Activated CD8-positive, alpha-beta memory T cell treated with anti-CD3 and anti-CD28 coated beads, Interleukin-2, amount 50 U/mL, for 48 hours (primary cell): ENCODE data around the gene KLK15.
A peak's percentile ranks its signal among the peaks of the same experiment; 100 is the strongest.

Experiments
- DNase-seq: peaks from one replicate; pipeline ENCODE4 v3.0.0-alpha.2; 2020

KLK15 gene

GRCh38 chr19:50833117-50833801 lies at the start of gene KLK15:
TSS of gene KLK15 (minus strand) at chr19:50833574. CDS start at chr19:50831492, 2,082 bp downstream.
- no peak for DNase-seq

- peak; percentile 42 for DNase-seq
These were observed 48.8 kb upstream of the KLK15 start for GRCh38 chr19:50882188-50882587.

GRCh38 chr19:50880241-50880640 lies 46.9 kb upstream of the KLK15 start:
- DNase-seq: peak; percentile 23

GRCh38 chr19:50878851-50879250 lies 45.5 kb upstream of the KLK15 start:
- DNase-seq: no peak

GRCh38 chr19:50877338-50877737 lies 44.0 kb upstream of the KLK15 start:
- no peak for DNase-seq

GRCh38 chr19:50876456-50876855 lies 43.1 kb upstream of the KLK15 start:
- DNase-seq: no peak

- no peak for DNase-seq
These were observed 42.5 kb upstream of the KLK15 start for GRCh38 chr19:50875795-50876422.

GRCh38 chr19:50874211-50874610 lies 40.8 kb upstream of the KLK15 start:
- no peak for DNase-seq

GRCh38 chr19:50873056-50873455 lies 39.7 kb upstream of the KLK15 start, which contains the start of gene KLK2:
TSS of gene KLK2 (plus strand) at chr19:50873439. CDS start at chr19:50873474, 35 bp downstream.
- no peak for DNase-seq

GRCh38 chr19:50870417-50871089 lies 37.2 kb upstream of the KLK15 start:
- DNase-seq: peak; percentile 66

GRCh38 chr19:50869479-50869878 lies 36.1 kb upstream of the KLK15 start:
- no peak for DNase-seq

- no peak for DNase-seq
These were observed 28.3 kb upstream of the KLK15 start for GRCh38 chr19:50861496-50862286.

- DNase-seq: no peak
These were observed 27.6 kb upstream of the KLK15 start for GRCh38 chr19:50861010-50861409.

- no peak for DNase-seq
These were observed 26.5 kb upstream of the KLK15 start for GRCh38 chr19:50859849-50860248.

- no peak for DNase-seq
These were observed 25.5 kb upstream of the KLK15 start for GRCh38 chr19:50858886-50859285.

GRCh38 chr19:50857366-50857765 lies 24.0 kb upstream of the KLK15 start:
- DNase-seq: no peak

- no peak for DNase-seq
These were observed 21.4 kb upstream of the KLK15 start, which contains the start of gene KLK3 for GRCh38 chr19:50854636-50855410. TSS of gene KLK3 (plus strand) at chr19:50854915. CDS start at chr19:50854956, 41 bp downstream.

- no peak for DNase-seq
These were observed 18.2 kb upstream of the KLK15 start for GRCh38 chr19:50851620-50852019.

GRCh38 chr19:50850738-50851137 lies 17.4 kb upstream of the KLK15 start:
- DNase-seq: no peak

GRCh38 chr19:50844296-50844935 lies 11.0 kb upstream of the KLK15 start:
- DNase-seq: no peak

GRCh38 chr19:50843701-50844221 lies 10.4 kb upstream of the KLK15 start:
- no peak for DNase-seq
